K562 treated with DMSO at 1 percent for 48 hours (cell line): Measurements from ENCODE around the gene ARAP2. TPM values are rescaled to one million over a fixed set of nuclear protein-coding genes. Genes with fewer than 3 reads are reported as not detected.

Experiments
- total RNA-seq: library from RNA; unstranded; fragments of 300-600 nt; gene quantifications from 2 replicates; pipeline ENCODE4 v1.2.3, GENCODE V29; 2022; ENCODE audit warnings: low replicate concordance; ENCODE audit errors: extremely low read depth

The ARAP2 gene
- total RNA-seq, result not detected in 2 replicates

DNA sequence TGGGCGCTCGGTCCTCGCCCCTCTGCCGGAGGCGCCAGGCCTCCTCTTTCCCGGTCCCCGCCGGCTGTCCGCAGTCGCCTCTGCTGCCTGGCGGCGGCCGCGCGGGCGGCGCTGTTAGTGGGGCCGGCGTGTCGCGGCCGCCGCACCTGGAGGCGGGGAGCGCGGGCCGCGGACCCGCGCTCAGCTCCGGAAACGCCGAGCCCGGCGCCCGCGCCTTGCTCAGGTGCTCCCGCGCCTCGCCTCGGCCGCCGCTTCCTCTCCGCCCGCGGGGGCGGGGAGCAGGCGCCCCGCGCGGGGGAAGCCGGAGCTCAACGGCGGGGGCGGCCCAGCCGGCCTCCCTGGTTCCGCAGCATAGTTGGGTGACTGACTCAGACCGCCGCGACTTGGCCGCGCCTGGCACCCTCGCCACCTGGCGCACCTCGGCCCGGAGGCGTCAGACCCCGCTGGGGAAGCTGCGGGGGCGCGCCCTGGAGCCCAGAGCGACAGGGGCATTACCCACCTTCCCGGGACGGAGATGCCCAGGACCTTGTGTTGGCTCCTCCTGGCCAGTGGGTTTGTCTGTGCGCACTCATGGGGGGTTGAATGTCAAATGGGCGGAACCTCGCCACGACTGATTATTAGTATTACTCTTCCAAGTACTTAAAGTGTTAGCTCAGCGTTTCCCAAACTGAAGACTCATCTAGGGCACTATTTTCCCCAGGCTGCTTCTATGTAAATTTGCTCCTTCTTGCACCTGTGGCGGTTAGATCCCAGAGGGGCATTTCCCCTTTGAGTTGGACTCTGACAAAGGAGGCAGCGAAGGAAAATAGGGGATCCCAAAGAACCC, at the start of gene ARAP2:
TSS of gene ARAP2 (minus strand) at position 258 of the 826 bp plus-strand sequence. CDS start 15,028 bp downstream, outside the sequence.

DNA sequence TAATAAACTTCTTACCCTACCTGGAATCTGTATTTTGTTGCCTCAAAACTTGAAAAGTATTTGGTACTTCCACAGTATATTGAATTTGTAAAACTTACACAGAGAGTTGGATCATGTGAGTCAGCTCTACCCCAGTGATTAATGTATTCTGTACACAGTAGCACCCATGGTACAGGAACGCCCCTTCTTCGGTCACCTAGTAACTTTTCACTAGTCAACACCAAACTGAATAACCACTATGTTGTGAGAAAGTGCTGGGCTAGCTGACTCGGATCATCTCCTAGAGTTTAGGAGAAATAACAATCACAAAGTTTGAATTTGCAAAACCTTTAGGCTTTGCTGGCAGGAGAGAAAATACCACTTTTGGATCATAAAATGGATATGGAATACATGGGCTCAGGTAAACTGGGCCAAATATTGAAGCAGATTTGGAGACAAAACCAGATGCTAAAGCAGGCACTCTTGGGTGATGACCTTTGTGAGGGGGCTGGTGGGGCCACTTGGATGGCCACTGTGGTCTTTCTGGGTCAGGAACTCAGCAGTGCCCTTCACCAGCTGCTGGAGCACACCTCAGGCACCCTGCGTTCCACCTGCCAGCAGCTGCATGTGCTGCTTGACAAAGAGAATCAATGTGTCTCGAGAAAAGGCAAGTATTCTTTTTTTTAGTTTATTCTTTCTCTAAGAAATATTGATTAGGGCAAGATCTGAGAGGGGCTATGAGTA, 37.2 kb upstream of the ARAP2 start, which contains the start of gene DTHD1:
TSS of gene DTHD1 (plus strand) at position 233 of the 723 bp plus-strand sequence. CDS start at position 376, 143 bp downstream.

Other genes starting within 250 kb of the ARAP2 start
- not detected in 2 replicates for gene DTHD1, start 37.1 kb upstream of the ARAP2 start, total RNA-seq